GM12878 (cell line): ENCODE data around the gene ACSL1. TPM values are rescaled to one million over a fixed set of nuclear protein-coding genes. Genes with fewer than 3 reads are reported as not detected.

ENCODE experiments used
- ATAC-seq: fragments of 200-7000 bp; cut with Tn5 transposase; 3 replicates; pipeline ENCODE4 v1.9.1; 2020; ENCODE audit warnings: mild to moderate bottlenecking, moderate library complexity
- BruUV-seq: library from RNA; stranded (reverse); fragments of 400-500 nt; replicated peaks from 2 replicates; lab custom pipeline; 2021; lab: Mats Ljungman, UMichigan
- CTCF ChIA-PET: fragments of 300-600 bp; sonication (Branson Sonifier 250); formaldehyde crosslinking; extraction: SDS; loops from one replicate; lab custom pipeline; 2021; ENCODE audit warnings: inconsistent platforms; lab: Yijun Ruan, JAX
- POLR2A ChIA-PET: fragments of 350-600 bp; formaldehyde crosslinking; extraction: SDS; loops from one replicate; lab custom pipeline; 2021; ENCODE audit warnings: inconsistent platforms; lab: Charles Lee
- RAD21 ChIA-PET: fragments of 300-600 bp; sonication (Branson Sonifier 250); formaldehyde crosslinking; loops from one replicate; lab custom pipeline; 2023; ENCODE audit warnings: antibody characterized with exemption; ENCODE audit not compliant: unreplicated experiment; lab: Charles Lee
- SMC1A ChIA-PET: fragments of 300-600 bp; sonication (Branson Sonifier 250); formaldehyde crosslinking; loops from one replicate; lab custom pipeline; 2023; ENCODE audit not compliant: unreplicated experiment, uncharacterized antibody; lab: Charles Lee
- DNase-seq: peaks from one replicate; pipeline ENCODE4 v3.0.0-alpha.2; 2011; ENCODE audit warnings: low read depth, low spot score
- FAIRE-seq: peaks from 3 replicates; lab custom pipeline; 2011; peaks lifted over from hg19 to GRCh38; lab: Jason Lieb, UNC
- H2AFZ ChIP-seq: 2 replicates; pipeline ENCODE4 v1.6.0; 2011; ENCODE audit warnings: low read depth, low read length, control low read depth; ENCODE audit not compliant: control insufficient read depth
- H3K27ac ChIP-seq: 2 replicates; pipeline ENCODE4 v1.5.1; 2011; ENCODE audit warnings: control low read depth; ENCODE audit not compliant: control insufficient read depth, insufficient read depth
- H3K27me3 ChIP-seq, 2 experiments: replicated peaks in 1 of 2; 2 replicates each; pipeline versions ENCODE4 v1.6.0 to v1.6.1; 2011; ENCODE audit warnings: low read length in 1 of 2; ENCODE audit not compliant: control insufficient read depth in 2 of 2, insufficient read depth in 2 of 2
- H3K36me3 ChIP-seq, 2 experiments: 2 replicates each; pipeline ENCODE4 v1.5.1; 2011; ENCODE audit warnings: low read length in 1 of 2; ENCODE audit not compliant: control insufficient read depth in 2 of 2, insufficient read depth in 2 of 2
- H3K4me1 ChIP-seq: 2 replicates; pipeline ENCODE4 v1.6.1; 2011; ENCODE audit warnings: mild to moderate bottlenecking, low read length, moderate library complexity, mixed read lengths; ENCODE audit not compliant: control insufficient read depth, insufficient read depth
- H3K4me2 ChIP-seq: 2 replicates; pipeline ENCODE4 v1.6.0; 2011; ENCODE audit warnings: control low read depth; ENCODE audit not compliant: control insufficient read depth, insufficient read depth
- H3K4me3 ChIP-seq: fragments of 200-600 bp; sonication (generic); 2 replicates; pipeline ENCODE4 v1.5.1; 2016
- H3K79me2 ChIP-seq: 2 replicates; pipeline ENCODE4 v1.6.0; 2011; ENCODE audit warnings: low read length; ENCODE audit not compliant: control insufficient read depth, insufficient read depth
- H3K9ac ChIP-seq: 2 replicates; pipeline ENCODE4 v1.8.0; 2011; ENCODE audit warnings: low read length, control low read depth, mixed read lengths; ENCODE audit not compliant: control insufficient read depth, insufficient read depth
- H3K9me3 ChIP-seq: replicated peaks from 3 replicates; pipeline ENCODE4 v1.5.1; 2011; ENCODE audit warnings: mild to moderate bottlenecking, low read length; ENCODE audit not compliant: control insufficient read depth, insufficient read depth
- H4K20me1 ChIP-seq: 2 replicates; pipeline ENCODE4 v1.6.0; 2011; ENCODE audit not compliant: control insufficient read depth, insufficient read depth
- CHD2 ChIP-seq: IDR thresholded peaks from 2 replicates; pipeline ENCODE4 v1.6.1; 2011; ENCODE audit warnings: low read depth, low read length, improper control_type of control experiment, borderline replicate concordance
- EED ChIP-seq: sonication (generic); IDR thresholded peaks from 2 replicates; pipeline ENCODE4 v1.6.1; 2016; ENCODE audit warnings: antibody characterized with exemption, low read depth
- FOS ChIP-seq: IDR thresholded peaks from 3 replicates; pipeline ENCODE4 v1.6.1; 2011; ENCODE audit warnings: borderline replicate concordance; ENCODE audit not compliant: insufficient read length; ENCODE audit errors: extremely low read depth
- HCFC1 ChIP-seq: fragments of 150-350 bp; IDR thresholded peaks from 2 replicates; pipeline ENCODE4 v1.6.1; 2014; ENCODE audit warnings: low read length
- KLF5 ChIP-seq: fragments of 450-650 bp; IDR thresholded peaks from 2 replicates; pipeline ENCODE4 v1.6.1; 2014; ENCODE audit warnings: mild to moderate bottlenecking; ENCODE audit not compliant: partially characterized antibody
- LARP7 ChIP-seq: fragments of 450-650 bp; IDR thresholded peaks from 2 replicates; pipeline ENCODE4 v1.6.1; 2017; ENCODE audit warnings: mild to moderate bottlenecking
- NFIC ChIP-seq: IDR thresholded peaks from 2 replicates; pipeline ENCODE4 v1.6.1; 2012; ENCODE audit warnings: low read depth, mild to moderate bottlenecking, inconsistent platforms, low read length, moderate library complexity
- REST ChIP-seq: IDR thresholded peaks from 2 replicates; pipeline ENCODE4 v1.6.1; 2012; ENCODE audit warnings: mild to moderate bottlenecking, low read depth, low read length
- SMAD5 ChIP-seq: IDR thresholded peaks from 2 replicates; pipeline ENCODE4 v1.6.1; 2016; ENCODE audit warnings: antibody characterized with exemption, low read depth
- SP1 ChIP-seq: IDR thresholded peaks from one replicate; pipeline ENCODE4 v1.6.1; 2011; ENCODE audit warnings: low read depth, low read length
- SREBF1 ChIP-seq: IDR thresholded peaks from 2 replicates; pipeline ENCODE4 v1.6.1; 2012; ENCODE audit warnings: mild to moderate bottlenecking, low read length
- SRF ChIP-seq, 2 experiments: IDR thresholded peaks; 2 replicates each; pipeline ENCODE4 v1.6.1; 2011; ENCODE audit warnings: low read depth in 2 of 2, low read length in 2 of 2, mild to moderate bottlenecking in 1 of 2, moderate library complexity in 1 of 2
- TCF7 ChIP-seq: IDR thresholded peaks from 2 replicates; pipeline ENCODE4 v1.6.1; 2014; ENCODE audit warnings: antibody characterized with exemption, borderline replicate concordance
- WGBS: methylation state at CpG from one replicate; pipeline ENCODE4 v1.1.6; 2016; ENCODE audit warnings: low lambda C conversion rate; ENCODE audit not compliant: insufficient replicate concordance, insufficient coverage; ENCODE audit errors: missing lambda C conversion rate; 5-methylcytosine and 5-hydroxymethylcytosine counted together
- in situ Hi-C: fragments of 300-500 bp; cut with MboI; formaldehyde crosslinking; loops from 9 replicates; pipeline ENCODE4 v1.14.3; 2018; ENCODE audit warnings: mixed read lengths
- intact Hi-C: fragments of 100-400 bp; cut with micrococcal nuclease; formaldehyde crosslinking; loops from one replicate; pipeline ENCODE4 v1.14.2; 2022; ENCODE audit not compliant: unreplicated experiment
- polyA plus RNA-seq, 11 experiments: library from polyadenylated mRNA; depleted of rRNA in 4 of 11; unstranded in 6 of 11; stranded (reverse) in 5 of 11; fragments of >200 nt; fragmentation: Nextera tagmentation in 4 of 11; fragmentation: Illumina TruSeq in 1 of 11; extraction: Ambion mirVana in 4 of 11; extraction: Trizol in 1 of 11; gene quantifications; 1 replicate in 1 of 11; 2 replicates in 10 of 11; pipeline versions ENCODE4 v1.2.1 to v1.2.3, GENCODE V29; 2011 to 2016; ENCODE audit warnings: inconsistent platforms in 2 of 11, missing spikeins in 2 of 11, low read depth in 1 of 11
- total RNA-seq, 4 experiments: library from RNA; depleted of rRNA in 3 of 4; stranded (reverse); fragments of >200 nt in 3 of 4; fragmentation: Illumina TruSeq in 1 of 4; extraction: Trizol in 1 of 4; gene quantifications; 2 replicates each; pipeline versions ENCODE4 v1.2.1 to v1.2.3, GENCODE V29; 2013 to 2021

Gene ACSL1
- total and polyA plus RNA-seq, 10 of the 15 experiments (the other 5 are each of a cell fraction or from before 2014, with no cell fraction given): 30.7 to 68.1 (median 58.7) TPM

- no peak overlapping the region for H3K27ac ChIP-seq
- WGBS: 0% methylated on average over 1 of the region's 1 CpG
- ATAC-seq: no peak
- SMC1A ChIA-PET: no interaction called here
- no peak overlapping the region for H3K4me2 ChIP-seq
- no peak for TF ChIP-seq TCF7
- TF ChIP-seq EED: no peak
- no peak for TF ChIP-seq SP1
- TF ChIP-seq NFIC: no peak
- TF ChIP-seq REST: no peak
- TF ChIP-seq FOS: no peak
- no peak for TF ChIP-seq SMAD5
- TF ChIP-seq CHD2: no peak
- TF ChIP-seq HCFC1: no peak
- no peak for TF ChIP-seq SREBF1
- TF ChIP-seq KLF5: no peak
- no peak for TF ChIP-seq SRF (IDR thresholded peaks at IDR 0.05; ENCODE audit: low read depth in 2 of 2, low read length in 2 of 2)
- no peak for TF ChIP-seq LARP7
- DNase-seq: no peak
- H3K79me2 ChIP-seq: no peaks in the 10 kb centered on the region
- no TSS peak for BruUV-seq
- no peaks in the 10 kb centered on the region for H3K27me3 ChIP-seq
- no peaks in the 10 kb centered on the region for H4K20me1 ChIP-seq
- in situ Hi-C loops: no loop called here
- no peak overlapping the region for H3K4me3 ChIP-seq
- no peak overlapping the region for H2AFZ ChIP-seq
- POLR2A ChIA-PET: no interaction called here
- intact Hi-C loops: no loop called here
- H3K9ac ChIP-seq: no peak overlapping the region
- FAIRE-seq: no peak
- RAD21 ChIA-PET: interaction anchor here (1.0 kb wide), 1 partner anchor 26 kb away, joined by 3 read pairs; no protein-coding TSS in a partner anchor
- CTCF ChIA-PET: interaction anchor here (0.6 kb wide), 1 partner anchor 1030 kb away, joined by 3 read pairs; no protein-coding TSS in a partner anchor
- H3K9me3 ChIP-seq: no peaks in the 10 kb centered on the region
- peaks cover 16 to 27% of the 10 kb centered on the region in 2 experiments for H3K36me3 ChIP-seq
- no peaks in the 10 kb centered on the region for H3K4me1 ChIP-seq
Measured at GRCh38 chr4:184771416-184771815, 54.4 kb downstream of the ACSL1 start.
